Upper lobe of left lung (tissue), 6 donors: ENCODE data around the gene ADH6. TPM values are rescaled to one million over a fixed set of nuclear protein-coding genes. Genes with fewer than 3 reads are reported as not detected.

Source experiments
- ATAC-seq, 2 donors: fragments of 200-7000 bp; cut with Tn5 transposase; one replicate each; pipeline ENCODE4 v1.9.1; 2022; ENCODE audit warnings: mild to moderate bottlenecking in 2 of 2, moderate library complexity in 2 of 2; ENCODE audit not compliant: low FRiP score in 2 of 2
- DNase-seq, 2 donors: peaks; one replicate each; pipeline ENCODE4 v3.0.0-alpha.2; 2019 to 2020
- H3K27ac ChIP-seq, 4 donors: fragments of 200-600 bp; sonication (generic); one replicate each; pipeline ENCODE4 v1.5.1; 2016 to 2019
- H3K27me3 ChIP-seq, 4 donors: fragments of 200-600 bp; sonication (generic); one replicate each; pipeline ENCODE4 v1.5.1; 2017 to 2019
- H3K36me3 ChIP-seq, 4 donors: fragments of 200-600 bp; sonication (generic); one replicate each; pipeline ENCODE4 v1.5.1; 2016 to 2019
- H3K4me1 ChIP-seq, 4 donors: fragments of 200-600 bp; sonication (generic); one replicate each; pipeline ENCODE4 v1.5.1; 2018 to 2019
- H3K4me3 ChIP-seq, 4 donors: fragments of 200-600 bp; sonication (generic); one replicate each; pipeline ENCODE4 v1.5.1; 2017 to 2019; ENCODE audit warnings: mild to moderate bottlenecking in 2 of 4, moderate library complexity in 1 of 4
- H3K9me3 ChIP-seq, 4 donors: fragments of 200-600 bp; sonication (generic); one replicate each; pipeline ENCODE4 v1.5.1; 2018 to 2019
- EP300 ChIP-seq, 4 donors: sonication (generic); formaldehyde crosslinking; IDR thresholded peaks; one replicate each; pipeline ENCODE4 v1.5.1; 2017; ENCODE audit warnings: antibody characterized with exemption in 4 of 4, control low read depth in 2 of 4
- POLR2A ChIP-seq, 4 donors: fragments of 450-650 bp; IDR thresholded peaks; one replicate each; pipeline ENCODE4 v1.5.1; 2016 to 2017; ENCODE audit warnings: antibody characterized with exemption in 4 of 4, mild to moderate bottlenecking in 2 of 4
- POLR2AphosphoS5 ChIP-seq, 2 donors: sonication (generic); formaldehyde crosslinking; IDR thresholded peaks; one replicate each; pipeline ENCODE4 v1.5.1; 2017; ENCODE audit warnings: antibody characterized with exemption in 2 of 2
- WGBS, 2 donors: methylation state at CpG; one replicate each; pipeline ENCODE4 v1.1.5; 2017 to 2018; 5-methylcytosine and 5-hydroxymethylcytosine counted together
- total RNA-seq, 6 donors: library from RNA; depleted of rRNA in 4 of 6; stranded (reverse); fragments of >200 nt in 4 of 6; gene quantifications; one replicate each; pipeline versions ENCODE4 v1.1.0 to v1.2.1, GENCODE V29; 2016 to 2021
- TF ChIP-seq, protein P1 (sequence below), 6 experiments: fragments of 450-650 bp in 4 of 6; fragments of 200-600 bp in 2 of 6; sonication (generic) in 2 of 6; IDR thresholded peaks; one replicate each; pipeline ENCODE4 v1.5.1; 2016 to 2019; ENCODE audit warnings: antibody characterized with exemption in 6 of 6
- donor health status: DM: no; HTN: no; CAD: no; lungs with moderate emphysema.
- donor health status: DM: no; HTN: yes; CAD: no; lungs with severe emphysema.

The ADH6 gene
- total RNA-seq, 6 donors from 2014 or later, result 0.30 to 1.3 (median 0.39) TPM; not detected in 2

DNA sequence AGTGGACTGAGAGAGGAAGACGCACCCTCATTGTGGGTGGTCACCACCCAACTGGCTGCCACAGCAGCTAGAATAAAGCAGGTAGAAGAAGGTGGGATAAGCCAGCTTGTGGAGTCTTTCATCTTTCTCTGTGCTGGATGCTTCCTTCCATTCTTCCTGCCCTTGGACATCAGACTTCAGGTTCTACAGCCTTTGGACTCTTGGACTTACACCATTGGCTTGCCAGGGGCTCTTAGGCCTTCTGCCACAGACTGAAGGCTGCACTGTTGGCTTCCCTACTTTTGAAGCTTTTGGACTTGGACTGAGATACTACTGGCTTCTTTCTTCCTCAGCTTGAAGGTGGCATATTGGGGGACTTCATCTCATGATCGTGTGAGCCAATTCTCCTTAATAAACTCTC lies 33.5 kb downstream of the ADH6 start:
- Histone ChIP-seq H3K27me3 (no peaks in the 10 kb centered on the region), H3K36me3 (no peaks in the 10 kb centered on the region), H3K9me3 (peaks cover 0 to 4% (median 2%) of the 10 kb centered on the region in 4 donors), H3K4me3 (no peak overlapping the region), H3K27ac (no peak overlapping the region), H3K4me1 (peaks cover 0 to 6% (median 4%) of the 10 kb centered on the region in 4 donors)
- TF ChIP-seq EP300 (IDR thresholded peaks at IDR 0.05) (no peak), POLR2AphosphoS5 (IDR thresholded peaks at IDR 0.05) (no peak), POLR2A (IDR thresholded peaks at IDR 0.05) (no peak)
- TF ChIP-seq, protein P1, sequence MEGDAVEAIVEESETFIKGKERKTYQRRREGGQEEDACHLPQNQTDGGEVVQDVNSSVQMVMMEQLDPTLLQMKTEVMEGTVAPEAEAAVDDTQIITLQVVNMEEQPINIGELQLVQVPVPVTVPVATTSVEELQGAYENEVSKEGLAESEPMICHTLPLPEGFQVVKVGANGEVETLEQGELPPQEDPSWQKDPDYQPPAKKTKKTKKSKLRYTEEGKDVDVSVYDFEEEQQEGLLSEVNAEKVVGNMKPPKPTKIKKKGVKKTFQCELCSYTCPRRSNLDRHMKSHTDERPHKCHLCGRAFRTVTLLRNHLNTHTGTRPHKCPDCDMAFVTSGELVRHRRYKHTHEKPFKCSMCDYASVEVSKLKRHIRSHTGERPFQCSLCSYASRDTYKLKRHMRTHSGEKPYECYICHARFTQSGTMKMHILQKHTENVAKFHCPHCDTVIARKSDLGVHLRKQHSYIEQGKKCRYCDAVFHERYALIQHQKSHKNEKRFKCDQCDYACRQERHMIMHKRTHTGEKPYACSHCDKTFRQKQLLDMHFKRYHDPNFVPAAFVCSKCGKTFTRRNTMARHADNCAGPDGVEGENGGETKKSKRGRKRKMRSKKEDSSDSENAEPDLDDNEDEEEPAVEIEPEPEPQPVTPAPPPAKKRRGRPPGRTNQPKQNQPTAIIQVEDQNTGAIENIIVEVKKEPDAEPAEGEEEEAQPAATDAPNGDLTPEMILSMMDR (IDR thresholded peaks at IDR 0.05), result no peak
- DNase-seq (no peak), ATAC-seq (no peak)
- WGBS, 2 donors, result 85 to 90% methylated on average over 2 of the region's 2 CpGs

DNA sequence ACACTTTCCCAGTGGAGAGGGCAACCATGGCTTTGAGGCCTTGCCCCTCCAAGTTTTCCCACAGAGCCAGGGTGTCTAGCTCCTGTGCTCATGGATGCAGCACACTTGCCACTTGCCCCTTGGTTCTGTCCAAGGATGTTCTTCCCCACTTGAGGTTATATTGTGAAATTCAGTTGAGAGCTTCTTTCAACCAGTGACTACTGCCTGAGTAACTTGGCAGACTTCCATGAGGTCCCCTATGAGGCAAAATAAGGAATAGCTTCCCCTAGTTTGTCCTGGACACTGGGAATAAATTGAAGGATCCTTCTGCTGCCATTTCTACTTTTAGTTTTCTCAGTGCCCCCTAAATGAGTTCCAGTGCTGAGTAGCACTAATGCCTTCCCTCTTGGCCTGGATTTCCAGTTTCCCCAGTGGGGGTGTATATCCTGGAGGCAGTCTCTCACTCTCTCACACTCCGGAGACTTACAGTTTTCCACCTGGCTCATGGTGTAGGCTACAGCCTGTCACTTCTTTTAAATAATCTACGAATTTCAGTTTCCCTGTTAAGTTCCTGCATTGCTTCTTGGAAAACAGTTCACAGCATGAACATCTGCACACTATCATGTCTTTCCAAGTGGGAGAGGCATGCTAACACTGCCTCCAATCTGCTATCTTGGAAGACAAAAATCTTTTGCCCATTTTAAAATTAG lies 38.5 kb downstream of the ADH6 start:
- TF ChIP-seq EP300 (IDR thresholded peaks at IDR 0.05), result no peak
- no peak for TF ChIP-seq POLR2A (IDR thresholded peaks at IDR 0.05)
- TF ChIP-seq, protein P1 (IDR thresholded peaks at IDR 0.05), result no peak
- TF ChIP-seq POLR2AphosphoS5 (IDR thresholded peaks at IDR 0.05), result no peak
- ATAC-seq (peak; percentile 55 to 71), DNase-seq (no peak)
- Histone ChIP-seq H3K27ac (no peak overlapping the region), H3K4me1 (no peaks in the 10 kb centered on the region), H3K4me3 (no peak overlapping the region), H3K36me3 (no peaks in the 10 kb centered on the region), H3K9me3 (peaks cover 0 to 3% (median 0%) of the 10 kb centered on the region in 4 donors), H3K27me3 (no peaks in the 10 kb centered on the region)
- 69 to 70% methylated on average over 2 of the region's 2 CpGs for WGBS, 2 donors

DNA sequence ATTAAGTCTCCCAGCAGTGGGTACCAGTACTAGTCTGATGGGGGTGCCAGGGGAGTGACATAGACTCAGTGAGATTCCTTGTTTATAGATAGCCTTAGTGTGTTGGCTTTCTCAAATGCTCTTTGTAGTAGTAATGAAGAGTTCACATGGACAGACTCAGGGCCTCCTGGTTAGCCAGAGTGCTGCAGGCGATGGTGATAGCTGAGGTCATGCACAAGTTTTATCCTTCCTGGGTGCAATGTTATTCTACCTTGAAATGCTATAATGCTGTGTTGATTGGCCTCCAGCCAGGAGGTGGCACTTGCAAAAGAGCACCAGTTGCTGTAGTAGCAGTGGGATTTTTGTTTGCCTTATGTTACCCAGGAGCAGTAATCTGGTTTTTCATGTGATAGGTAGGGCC lies 39.4 kb downstream of the ADH6 start:
- H3K4me3 ChIP-seq, result no peak overlapping the region
- ATAC-seq, result no peak
- no peaks in the 10 kb centered on the region for H3K9me3 ChIP-seq
- TF ChIP-seq EP300 (IDR thresholded peaks at IDR 0.05) (no peak), POLR2AphosphoS5 (IDR thresholded peaks at IDR 0.05) (no peak), POLR2A (IDR thresholded peaks at IDR 0.05) (no peak)
- TF ChIP-seq, protein P1 (IDR thresholded peaks at IDR 0.05), result no peak
- no peaks in the 10 kb centered on the region for H3K4me1 ChIP-seq
- no peaks in the 10 kb centered on the region for H3K27me3 ChIP-seq
- 75 to 80% methylated on average over 1 of the region's 1 CpG for WGBS, 2 donors
- no peak for DNase-seq
- no peak overlapping the region for H3K27ac ChIP-seq
- H3K36me3 ChIP-seq, result no peaks in the 10 kb centered on the region

DNA sequence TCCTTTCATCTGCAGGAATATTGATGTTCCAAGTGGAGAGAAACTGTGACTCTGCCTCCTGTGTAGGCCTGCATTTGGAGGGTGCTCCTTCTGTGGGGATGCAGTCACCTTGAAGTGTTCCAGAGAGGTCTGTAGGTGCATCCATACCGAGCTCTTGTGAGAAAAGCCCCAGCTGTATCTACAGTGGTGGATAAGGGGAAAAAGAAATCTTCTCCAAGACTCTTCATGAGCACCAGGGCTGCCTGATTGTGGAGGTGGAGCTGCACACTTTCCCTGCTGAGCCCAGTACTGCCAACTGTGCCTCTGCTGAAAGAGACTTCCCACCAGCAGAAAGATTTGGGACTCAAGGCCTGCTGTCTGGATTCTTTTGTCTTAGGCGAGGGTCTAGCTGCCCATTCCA lies 39.9 kb downstream of the ADH6 start:
- no peak for ATAC-seq
- H3K36me3 ChIP-seq, result no peaks in the 10 kb centered on the region
- H3K9me3 ChIP-seq, result no peaks in the 10 kb centered on the region
- no peak for DNase-seq
- H3K4me3 ChIP-seq, result no peak overlapping the region
- H3K4me1 ChIP-seq, result no peaks in the 10 kb centered on the region
- H3K27me3 ChIP-seq, result no peaks in the 10 kb centered on the region
- TF ChIP-seq POLR2AphosphoS5 (IDR thresholded peaks at IDR 0.05) (no peak), POLR2A (IDR thresholded peaks at IDR 0.05) (no peak), EP300 (IDR thresholded peaks at IDR 0.05) (no peak)
- TF ChIP-seq, protein P1 (IDR thresholded peaks at IDR 0.05), result no peak
- H3K27ac ChIP-seq, result no peak overlapping the region
- WGBS, 2 donors, result 80 to 83% methylated on average over 1 to 2 of the region's 2 CpGs

DNA sequence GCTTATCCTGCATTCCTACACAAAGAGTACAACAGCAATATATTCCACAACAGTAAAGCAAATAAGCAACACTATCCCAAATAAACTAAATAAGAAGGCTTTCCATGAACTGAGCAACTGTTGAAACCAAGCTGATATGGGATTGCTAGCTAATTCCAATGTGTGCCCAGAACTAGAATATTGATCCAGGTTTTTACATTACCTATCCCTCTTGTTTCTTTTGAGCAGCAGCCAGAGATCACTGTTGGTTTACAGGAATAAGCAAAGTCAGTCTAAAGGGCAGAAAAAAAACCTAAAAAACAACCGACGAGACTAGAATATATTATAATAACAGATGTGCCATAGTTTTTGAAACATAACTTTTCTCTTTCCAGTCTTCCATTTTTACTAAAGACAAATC lies 52.5 kb downstream of the ADH6 start:
- no peaks in the 10 kb centered on the region for H3K9me3 ChIP-seq
- TF ChIP-seq POLR2AphosphoS5 (IDR thresholded peaks at IDR 0.05) (no peak), POLR2A (IDR thresholded peaks at IDR 0.05) (no peak), EP300 (IDR thresholded peaks at IDR 0.05) (no peak)
- TF ChIP-seq, protein P1 (IDR thresholded peaks at IDR 0.05), result no peak
- 50 to 93% methylated on average over 2 of the region's 2 CpGs for WGBS, 2 donors
- DNase-seq (no peak), ATAC-seq (no peak)
- H3K4me1 ChIP-seq, result no peaks in the 10 kb centered on the region
- no peak overlapping the region for H3K27ac ChIP-seq
- no peak overlapping the region for H3K4me3 ChIP-seq
- H3K36me3 ChIP-seq, result no peaks in the 10 kb centered on the region
- H3K27me3 ChIP-seq, result no peaks in the 10 kb centered on the region
